ENCODE measurements around the gene FAM167B.
"Not testable (repeated sequence)": the region's sequence is repeated elsewhere in the genome, so short reads cannot be mapped to it uniquely, and the experiment has no call there.

The FAM167B gene

DNA sequence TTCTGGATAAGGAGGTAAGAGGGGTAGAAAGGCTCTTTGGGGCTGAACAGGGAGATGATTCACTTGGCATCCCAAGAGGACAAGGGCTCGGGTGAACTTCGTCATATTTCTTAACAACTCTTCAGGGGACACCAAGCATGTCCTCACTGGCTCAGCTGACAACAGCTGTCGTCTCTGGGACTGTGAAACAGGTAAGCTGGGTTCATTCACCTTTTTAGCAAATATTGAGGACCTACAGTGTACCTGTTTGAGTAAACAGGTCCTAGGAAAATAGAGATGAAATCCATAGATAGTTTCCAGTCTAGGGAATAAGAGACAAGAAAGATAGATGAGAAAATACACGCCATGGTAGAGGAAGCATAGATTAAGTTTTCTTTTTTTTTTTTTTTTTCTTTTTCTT, 22.7 kb upstream of the FAM167B start:
- no peak for DNase-seq

DNA sequence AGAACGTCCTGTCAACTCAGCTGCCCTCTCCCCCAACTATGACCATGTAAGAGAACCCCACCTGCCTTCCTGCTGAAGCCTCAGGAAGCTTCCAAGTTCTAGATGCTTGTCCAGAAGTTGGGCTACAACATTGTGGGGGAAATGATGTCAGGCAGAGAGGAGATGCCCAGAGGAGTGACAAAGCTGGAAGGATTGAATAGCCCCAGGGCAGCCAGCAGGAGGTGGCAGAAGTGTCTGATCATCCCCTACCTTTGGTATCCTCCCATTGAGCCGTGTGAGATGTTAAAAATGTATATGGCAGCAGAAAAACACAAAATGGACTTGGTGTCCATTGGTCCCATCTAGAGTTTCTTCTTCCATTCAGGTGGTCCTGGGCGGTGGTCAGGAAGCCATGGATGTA, 18.3 kb upstream of the FAM167B start:
- DNase-seq, result no peak

DNA sequence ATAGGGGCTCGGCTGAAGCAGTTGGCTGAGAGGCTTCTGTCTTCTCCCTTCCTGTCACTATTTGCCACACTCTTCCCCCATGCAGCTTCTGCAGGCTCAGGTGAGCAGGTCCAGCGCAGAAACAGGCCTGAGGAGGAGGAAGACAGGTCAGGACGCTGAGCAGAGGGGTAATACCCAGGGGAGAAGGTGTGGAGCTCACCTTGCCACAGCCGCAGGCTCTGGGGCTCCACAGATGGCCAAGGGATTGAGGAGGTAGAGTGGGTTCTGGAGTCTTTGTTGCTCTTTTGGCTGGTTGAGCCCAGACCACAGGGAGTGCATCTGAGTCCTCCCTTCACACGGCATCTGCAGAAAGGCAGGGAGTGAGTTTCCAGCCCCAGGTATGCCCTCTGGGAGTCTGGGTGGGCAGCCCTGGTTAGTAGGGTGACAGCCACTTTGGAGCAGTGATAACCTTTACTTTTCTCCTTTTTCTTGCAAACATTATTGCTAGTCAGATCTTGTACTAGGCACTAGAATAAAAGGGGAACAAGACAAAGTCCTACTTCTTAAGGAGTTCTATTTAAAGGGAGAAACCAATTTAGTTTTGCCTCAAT, 15.1 kb upstream of the FAM167B start:
- no peak for DNase-seq

DNA sequence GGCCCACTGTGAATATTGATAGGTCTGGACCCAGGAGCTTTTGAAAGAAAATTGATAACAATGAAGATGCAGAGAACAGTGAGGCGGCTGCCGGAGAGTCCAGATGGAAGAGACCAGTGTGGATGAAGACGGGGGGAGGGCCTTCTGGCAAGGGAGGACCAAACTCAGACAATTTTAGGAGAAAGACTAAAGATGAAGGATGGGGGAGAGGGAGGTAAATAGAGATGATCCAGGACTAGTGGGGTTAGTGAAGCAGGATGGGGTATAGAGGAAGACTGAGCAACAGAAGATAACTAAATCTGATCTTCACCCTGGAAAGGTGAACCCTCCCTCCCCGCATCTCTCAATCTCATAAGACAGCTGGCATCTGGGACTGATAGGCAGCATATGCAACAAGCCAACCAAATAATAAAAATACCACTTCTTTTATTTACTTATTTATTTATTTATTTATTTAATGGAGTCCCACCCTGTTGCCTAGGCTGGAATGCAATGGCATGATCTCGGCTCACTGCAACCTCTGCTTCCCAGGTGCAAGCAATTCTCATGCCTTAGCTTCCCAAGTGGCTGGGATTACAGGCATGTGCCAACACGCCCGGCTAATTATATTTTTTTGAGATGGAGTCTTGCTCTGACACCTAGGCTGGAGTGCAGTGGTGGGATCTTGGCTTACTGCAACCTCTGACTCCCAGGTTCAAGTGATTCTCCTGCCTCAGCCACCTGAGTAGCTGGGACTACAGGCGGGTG, 14.3 kb upstream of the FAM167B start:
- no peak for DNase-seq

DNA sequence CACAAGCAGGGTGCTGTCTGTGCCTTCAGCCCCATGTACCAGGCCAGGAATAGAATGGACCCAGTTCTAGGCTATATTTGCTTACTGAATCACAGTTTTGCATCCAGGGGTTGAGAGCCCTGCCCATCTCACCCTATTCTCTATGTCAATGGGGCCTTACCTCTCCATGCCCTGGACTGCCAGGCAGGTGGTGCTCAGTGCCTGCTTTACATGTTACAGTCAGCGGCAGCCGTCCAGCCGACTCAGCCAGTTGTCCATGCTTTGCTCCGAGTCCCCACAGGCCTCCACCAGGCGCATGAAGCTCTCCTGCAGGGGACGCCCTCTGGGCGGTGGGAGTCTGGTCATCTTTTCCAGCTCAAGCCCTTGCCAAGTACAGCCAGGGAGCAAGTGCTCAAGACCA, 12.2 kb upstream of the FAM167B start:
- no peak for DNase-seq

DNA sequence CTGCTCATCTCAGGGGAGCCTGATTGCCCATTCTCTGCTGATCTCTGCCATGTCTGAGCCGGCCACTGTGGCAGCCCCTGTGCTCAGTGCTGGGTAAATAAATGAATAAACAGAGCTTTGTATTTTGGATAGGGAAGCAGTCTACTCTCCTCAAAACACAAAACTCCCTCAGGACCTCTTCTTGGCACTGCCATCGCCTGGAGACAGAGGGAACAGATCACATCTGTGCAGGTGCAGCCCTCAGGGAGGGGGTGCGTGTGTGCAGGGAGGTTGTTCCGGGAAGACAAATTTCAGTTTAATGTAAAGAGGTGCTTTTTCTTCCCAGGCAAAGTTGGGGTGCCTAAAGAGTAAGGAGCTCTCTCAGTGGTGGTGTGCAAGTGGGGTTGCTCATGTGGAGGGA, 7.7 kb upstream of the FAM167B start:
- DNase-seq, result no peak

DNA sequence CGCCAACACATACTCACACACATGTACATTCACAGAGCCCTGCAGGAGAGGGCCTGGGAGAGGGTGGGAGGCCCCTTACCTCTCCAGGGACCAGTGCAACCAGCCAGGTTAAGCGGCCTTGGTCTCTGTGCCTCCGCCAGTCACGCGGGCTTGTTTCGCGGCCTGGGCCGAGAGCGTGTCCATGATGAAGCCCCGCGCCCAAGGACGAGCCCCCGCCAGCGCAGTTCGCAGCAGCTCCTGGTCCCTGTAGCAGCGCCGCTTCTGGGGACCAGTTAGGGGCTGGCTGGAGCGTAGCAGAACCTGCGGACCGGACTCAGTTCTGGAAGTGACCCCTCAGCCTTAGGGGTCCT, 7.3 kb upstream of the FAM167B start:
- no peak for DNase-seq

DNA sequence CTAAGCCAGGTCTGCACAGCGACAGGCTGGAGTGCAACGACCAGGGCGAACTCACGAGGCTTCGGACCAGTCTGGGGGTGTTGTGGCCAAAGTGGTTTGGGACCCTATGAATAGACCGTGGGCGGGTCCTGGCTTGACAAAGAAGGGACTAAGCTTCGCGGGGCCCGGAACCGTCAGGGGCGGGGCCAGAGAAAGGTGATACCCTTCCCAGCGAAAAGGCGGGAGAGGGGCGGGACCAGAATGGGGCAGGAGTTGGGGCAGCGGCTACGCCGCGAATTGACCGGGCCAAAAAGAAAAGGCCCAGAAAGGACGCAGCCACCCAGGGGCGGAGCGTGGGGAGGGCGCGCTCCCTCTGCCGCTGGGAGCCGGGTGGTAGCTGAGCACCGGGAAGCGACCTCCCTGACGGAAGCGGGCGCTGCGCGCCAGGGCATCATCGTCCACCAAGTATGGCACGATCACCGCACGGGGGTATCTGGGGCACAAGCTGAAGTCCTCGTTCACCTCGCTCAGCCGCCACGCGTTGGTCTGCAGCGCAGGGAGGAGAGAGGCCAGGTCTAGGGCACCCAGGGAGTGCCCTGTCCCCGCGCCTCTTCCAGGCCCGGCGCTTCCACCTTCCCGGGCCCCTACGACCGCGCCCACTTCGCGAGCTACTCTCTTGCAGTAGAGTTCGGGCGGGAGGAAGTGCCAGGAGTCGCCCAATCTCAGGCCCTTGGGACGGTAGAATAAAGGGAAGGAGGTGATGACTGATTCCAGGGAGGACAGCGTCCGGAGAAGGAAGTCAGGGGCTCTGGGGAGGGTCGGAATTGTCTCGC, 6.7 kb upstream of the FAM167B start:
- DNase-seq, result peak; percentile 64 to 73

DNA sequence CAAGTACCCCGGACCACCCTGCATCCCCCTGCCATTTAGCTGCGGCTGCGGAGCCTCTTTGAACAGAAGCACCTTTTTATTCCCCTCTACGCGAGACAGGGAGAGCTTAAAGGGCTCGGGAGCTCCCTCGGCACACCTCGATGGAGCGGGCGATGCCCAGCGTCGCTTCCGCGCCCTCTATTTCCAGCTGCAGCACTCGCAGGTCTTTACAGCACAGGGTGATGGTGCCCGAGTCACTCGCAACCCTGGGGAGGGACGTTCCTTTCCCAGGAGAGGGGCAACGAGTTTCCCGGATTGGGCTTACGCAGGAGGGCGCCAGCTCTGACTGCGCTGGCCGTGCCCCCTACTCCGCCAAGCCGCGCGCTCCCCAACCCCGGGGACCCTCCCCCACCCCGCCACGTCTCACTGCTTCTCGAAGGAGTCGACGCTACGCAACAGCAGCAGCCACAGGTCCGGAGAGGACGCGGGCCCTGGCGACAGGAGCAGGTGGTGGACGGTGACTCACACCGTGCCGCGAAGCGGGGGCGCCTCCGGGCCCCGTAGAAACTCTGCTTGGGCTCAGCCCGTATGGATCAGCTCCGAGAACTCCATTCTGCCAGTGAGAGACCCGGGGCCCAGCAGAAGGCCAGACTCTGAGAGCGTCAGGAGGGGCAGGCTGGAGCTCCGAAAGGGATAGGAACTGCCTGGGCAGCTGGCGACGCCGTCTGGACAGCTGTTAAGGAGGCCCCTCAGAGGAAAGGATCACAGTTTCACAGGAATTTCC, 5.8 kb upstream of the FAM167B start:
- DNase-seq, result peak; percentile 65 to 67

DNA sequence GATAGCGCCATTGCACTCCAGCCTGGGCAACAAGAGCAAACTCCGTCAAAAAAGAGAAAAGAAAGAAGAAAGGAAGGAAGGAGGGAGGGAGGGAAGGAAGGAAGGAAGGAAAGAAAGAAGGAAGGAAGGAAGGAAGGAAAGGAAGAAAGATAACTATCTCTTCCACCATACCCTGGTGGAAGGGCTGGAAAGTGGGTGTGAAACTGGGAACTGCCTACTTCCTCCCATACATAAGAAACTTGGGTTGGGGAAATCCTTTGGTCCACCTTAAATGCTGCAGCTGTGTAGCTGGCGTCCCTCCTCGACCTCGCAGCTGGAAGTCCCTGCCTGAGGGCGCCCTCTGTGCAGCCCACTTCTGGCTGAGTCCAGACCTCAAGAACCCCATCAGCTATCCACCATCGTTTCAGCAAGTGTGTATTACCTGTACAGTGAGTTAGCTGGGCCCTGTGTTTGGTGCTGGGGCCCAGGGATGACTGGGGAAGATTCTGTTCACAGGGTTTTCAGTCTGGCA, 4.6 kb upstream of the FAM167B start:
- no peak for DNase-seq

DNA sequence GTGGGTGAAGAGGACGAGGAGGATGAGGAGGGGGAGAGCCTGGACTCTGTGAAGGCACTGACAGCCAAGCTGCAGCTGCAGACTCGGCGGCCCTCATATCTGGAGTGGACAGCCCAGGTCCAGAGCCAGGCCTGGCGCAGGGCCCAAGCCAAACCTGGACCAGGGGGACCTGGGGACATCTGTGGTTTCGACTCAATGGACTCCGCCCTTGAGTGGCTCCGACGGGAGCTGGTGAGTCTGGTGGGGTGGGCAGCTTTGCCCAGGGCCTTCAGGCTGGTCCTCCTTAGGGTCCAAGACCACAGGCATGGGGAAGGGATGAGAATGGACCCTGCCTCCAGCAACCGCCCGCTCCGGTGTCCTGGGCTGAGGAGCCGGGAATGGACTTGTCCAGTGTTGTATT, 430 bp downstream of the FAM167B start:
- DNase-seq, result no peak

DNA sequence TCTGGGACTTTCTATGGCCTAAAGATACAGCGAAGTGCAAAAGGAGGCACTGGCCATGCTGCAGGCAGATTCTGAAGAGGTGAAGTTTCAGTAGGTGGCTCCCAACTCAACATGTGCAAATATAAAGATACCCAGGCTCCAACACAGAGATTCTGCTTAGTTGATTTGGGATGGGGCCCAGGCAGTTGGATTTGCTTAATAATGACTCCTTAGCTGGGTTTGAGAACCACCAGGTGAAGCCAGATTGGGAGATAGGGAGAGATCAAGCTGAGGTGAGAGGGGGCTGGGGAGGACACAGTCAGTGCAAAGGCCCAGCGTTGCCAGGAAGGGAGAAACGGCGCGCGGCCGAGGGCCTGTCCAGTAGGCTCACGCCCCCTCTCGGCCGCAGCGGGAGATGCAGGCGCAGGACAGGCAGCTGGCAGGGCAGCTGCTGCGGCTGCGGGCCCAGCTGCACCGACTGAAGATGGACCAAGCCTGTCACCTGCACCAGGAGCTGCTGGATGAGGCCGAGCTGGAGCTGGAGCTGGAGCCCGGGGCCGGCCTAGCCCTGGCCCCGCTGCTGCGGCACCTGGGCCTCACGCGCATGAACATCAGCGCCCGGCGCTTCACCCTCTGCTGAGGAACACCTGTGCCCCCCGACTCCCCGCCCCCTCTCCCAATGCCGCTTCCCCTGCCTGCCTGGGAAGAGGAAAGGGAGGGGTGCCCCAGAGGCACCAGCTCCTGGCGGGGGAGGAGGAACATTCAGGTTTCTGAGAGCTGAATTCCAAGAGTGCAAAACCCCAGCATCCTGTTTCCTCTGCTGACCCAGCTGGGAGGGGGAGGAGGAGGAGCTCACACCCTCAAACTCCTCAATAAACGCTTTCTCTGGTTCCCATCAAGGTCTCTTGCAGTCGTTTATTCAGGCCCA, 1.2 kb downstream of the FAM167B start:
- peak; percentile 90 to 92 for DNase-seq

DNA sequence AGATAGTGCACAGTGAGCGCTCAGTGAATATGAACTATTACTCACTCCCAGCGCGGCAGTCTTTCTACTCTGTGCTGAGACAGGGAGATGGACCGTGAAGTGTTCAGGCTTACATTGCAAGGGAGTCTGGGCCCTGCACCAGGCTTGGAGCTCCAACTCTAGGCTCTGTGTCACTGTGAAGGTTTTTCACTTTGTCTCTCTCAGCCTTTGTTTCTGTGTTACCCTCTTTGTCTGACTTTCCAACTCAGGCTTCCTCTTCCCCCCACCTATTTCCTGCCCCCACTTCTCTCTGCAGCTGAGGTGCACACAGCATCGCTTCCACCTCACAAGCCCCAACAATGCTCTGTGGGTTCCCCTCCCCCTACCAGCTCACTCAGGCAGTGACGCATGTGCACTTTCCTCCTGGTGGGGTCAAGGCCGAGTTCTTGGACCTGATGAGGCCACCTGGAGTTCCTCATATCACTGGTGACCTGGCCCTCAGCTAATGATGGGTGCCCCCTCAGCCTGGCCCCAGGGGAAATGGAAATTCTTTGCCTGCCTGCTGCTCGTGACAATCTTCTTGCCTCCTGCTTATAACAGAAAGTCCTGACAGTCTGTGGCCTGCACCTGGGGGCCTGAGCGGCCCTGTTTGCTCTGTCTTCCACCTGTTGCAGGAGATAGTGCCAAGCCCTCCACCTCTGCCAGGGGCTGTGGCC, 3.0 kb downstream of the FAM167B start:
- DNase-seq, result peak; percentile 85 to 86

DNA sequence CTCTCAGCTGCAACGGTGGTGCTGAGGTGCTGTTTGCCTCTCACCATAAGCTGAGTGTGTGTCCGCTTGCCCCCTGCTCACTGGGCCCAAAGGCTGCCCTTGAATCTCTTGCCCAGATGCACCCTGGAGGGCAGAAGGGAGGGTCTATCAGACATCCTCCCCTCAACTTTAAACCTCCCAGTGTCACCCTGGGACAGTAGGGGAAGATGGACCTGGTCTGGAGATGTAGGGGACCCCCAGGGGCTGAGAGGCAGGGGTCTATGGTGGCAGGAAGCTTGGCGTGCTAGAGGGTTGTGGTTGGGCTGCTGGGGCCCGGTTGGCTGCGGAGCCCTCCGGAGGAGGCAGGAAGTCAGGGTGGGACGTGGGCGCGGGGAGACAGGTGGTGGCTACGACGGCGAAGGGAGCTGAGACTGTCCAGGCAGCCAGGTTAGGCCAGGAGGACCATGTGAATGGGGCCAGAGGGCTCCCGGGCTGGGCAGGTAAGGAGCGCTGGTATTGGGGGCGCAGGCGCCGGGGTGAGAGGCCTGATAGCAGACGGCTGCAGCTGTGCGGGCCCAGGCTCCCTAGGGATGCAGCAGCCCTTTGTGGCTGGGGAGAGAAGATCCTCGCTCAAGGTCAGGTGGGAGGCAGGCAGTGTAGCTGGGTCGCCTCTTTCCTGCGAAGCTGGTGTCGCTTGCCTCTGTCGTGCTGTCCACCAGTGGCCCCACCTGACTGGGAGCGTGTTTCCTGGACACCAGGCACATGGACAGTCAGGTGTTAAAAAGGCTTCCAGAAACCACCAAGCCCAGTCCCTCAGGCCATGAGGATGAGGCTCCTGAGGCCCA, 4.1 kb downstream of the FAM167B start, which contains the start of gene LCK:
Gene LCK (plus strand): TSS at position 373 of the 824 bp plus-strand sequence. CDS start 23,065 bp downstream, outside the sequence.
- DNase-seq, result peak; percentile 84 to 87

DNA sequence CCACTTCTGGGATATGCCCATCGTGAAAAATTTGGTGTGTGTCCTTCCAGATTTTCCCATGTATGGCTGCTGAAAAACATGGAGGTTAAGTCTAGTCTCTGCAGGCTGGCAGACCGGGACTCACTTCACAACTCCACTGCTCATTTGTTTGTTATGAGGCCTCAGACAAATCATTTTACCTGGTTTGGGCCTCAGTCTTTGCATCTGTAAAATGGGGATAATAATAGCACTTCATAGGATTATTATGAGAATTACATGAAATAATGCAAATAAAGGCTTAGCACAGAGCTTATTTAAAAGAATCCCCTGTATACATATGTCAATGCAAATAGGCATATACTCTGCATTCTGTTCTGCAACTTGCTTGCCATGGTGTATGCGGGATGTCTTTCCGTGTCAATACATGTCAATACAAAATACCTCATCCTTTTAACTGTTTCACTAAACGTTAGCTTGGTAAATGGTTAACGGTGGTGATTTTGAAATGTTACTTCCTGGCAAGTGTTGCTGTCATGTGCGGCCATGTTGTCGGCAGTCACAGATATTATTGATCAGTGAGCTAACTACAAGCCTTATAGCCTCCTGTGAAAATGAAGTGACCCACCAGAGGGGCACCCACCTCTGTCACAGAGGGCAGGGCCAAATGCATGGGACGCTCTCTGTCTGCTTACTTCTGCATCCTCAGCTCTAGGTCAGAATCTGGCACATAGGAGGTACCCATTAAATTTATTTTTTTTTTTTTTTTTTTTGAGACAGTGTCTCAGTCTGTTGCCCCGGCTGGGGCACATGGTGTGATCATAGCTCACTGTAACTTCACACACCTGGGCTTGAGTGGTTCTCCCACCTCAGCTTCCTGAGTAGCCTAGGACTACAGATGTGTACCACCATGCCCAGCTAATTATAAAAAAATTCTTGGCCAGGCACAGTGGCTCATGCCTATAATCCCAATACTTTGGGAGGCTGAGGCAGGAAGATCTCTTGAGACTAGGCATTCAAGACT, 8.3 kb downstream of the FAM167B start:
- peak in 1 of 2 experiments; percentile 55 for DNase-seq

DNA sequence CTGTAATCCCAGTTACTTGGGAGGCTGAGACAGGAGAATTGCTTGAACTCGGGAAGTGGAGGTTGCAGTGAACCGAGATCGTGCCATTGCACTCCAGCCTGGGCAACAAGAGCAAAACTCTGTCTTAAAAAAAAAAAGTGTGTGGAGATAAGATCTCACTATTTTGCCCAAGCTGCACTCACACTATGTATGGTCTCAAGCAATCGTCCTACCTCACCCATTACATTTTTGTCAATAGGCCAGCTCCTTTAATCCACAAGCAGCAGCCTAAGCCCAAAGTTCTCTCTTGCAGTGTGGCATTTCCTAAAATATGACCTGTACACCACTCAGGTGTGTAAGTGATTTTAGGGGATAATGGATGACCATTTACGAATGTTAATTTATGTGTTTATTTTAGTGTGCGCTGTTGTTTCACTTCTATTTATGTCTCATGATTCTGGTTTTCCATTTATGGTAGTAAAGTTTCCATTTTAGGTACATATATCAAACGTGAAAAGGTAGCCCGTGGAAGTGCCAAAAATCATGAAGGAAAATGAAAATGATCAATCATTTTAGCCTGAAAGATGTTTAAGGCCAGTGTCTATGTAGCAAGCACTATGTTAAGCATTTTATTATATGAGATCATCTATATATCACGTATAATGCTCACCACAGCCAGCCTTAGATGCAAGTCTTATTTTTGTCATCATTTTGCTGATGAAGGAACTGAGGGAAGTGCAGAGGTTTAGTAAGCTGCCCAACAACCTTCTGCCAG, 9.6 kb downstream of the FAM167B start:
- DNase-seq, result no peak

DNA sequence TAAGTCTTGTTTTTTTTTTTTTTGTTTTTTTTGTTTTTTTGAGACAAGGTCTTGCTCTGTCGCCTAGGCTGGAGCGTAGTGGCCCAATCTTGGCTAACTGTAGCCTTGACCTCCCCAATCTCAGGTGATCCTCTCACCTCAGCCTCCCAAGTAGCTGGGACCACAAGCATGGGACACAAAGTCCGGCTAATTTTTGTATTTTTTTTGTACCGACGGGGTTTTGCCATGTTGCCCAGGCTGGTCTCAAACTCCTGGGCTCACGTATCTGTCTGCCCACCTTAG, 10.1 kb downstream of the FAM167B start:
- DNase-seq, result no peak

DNA sequence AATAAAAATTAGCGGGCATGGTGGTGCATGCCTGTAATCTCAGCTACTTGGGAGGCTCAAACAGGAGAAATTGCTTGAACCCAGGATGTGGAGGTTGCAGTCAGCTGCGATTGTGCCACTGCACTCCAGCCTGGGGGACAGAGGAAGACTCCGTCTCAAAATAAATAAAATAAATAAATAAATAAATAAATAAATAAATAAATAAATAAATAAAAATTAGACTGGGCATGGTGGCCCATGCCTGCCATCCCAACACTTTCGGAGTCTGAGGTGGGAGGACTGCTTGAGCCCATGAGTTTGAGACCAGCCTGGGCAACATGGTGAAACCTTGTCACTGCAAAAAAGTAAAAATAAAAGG, 16.2 kb downstream of the FAM167B start:
- not testable (repeated sequence) for DNase-seq

DNA sequence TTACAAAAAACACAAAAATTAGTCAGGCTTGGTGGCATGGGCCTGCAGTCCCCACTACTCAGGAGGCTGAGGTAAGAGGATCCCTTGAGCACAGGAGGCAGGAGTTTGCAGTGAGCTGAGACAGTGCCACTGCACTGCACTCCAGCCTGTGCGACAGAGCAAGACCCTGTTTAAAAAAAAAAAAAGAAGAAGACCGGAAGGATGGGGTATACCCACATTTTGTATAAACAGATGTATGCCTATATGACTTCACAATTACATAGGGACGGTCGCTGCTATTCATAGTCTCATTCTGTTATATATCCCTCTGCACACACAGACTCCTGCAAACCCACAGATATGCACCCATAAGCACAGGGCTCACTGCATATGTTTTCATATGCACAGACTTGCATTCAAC, 16.7 kb downstream of the FAM167B start:
- DNase-seq, result no peak

Data from activated T-cell treated with anti-CD3 and anti-CD28 coated beads, Interleukin-2, amount 50 U/mL, for 48 hours (primary cell).